H4 (cell line): Measurements from ENCODE around the gene PCYT2. TPM values are rescaled to one million over a fixed set of nuclear protein-coding genes. Genes with fewer than 3 reads are reported as not detected.

Source experiments
- DNase-seq: peaks from one replicate; pipeline ENCODE4 v3.0.0-alpha.2; 2015; ENCODE audit warnings: low spot score
- total RNA-seq: library from RNA; depleted of rRNA; stranded (reverse); fragments of >200 nt; shearing (Covaris generic); gene quantifications from 2 replicates; pipeline ENCODE4 v1.2.3, GENCODE V29; 2014

Gene PCYT2
- total RNA-seq, 1 experiment from 2014 or later: 34.7 TPM

DNA sequence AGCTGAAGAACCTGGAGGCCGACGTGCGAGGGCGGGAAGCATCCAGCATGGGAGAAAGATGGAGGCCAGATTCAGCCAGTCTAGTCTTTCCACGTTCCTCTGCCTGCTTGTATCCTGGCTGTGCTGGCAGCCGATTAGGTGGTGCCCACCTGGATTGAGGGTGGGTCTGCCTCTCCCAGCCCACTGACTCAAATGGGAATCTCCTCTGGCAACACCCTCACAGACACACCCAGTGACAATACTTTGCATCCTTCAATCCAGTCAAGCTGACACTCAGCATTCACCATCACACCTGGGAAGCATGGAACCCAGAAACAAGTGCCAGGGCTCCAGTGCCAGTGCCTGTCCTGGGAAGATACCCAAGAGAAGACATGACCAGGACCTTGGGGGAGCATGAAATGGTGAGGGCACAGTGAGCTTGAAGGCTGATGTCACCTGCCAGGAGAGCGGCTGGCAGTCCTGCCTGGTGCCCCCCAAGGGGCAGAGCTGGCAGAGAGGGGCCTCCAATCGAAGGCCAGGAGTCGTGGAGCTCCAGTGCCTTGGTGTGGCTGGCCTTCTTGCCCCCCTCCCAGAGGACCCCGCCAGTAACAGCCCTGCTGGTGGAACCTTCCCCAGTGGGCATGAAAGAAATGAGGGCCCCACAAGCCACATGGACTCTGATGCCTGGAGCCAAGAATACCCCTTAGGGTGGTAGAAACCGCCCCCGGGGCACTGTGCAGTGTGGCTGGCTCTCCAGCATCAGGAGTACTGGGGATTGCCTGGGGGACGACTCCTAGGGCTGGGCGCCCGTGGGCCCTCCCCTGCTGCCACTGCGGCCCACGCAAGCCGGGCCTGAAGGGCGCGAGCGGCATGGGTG lies 9.8 kb downstream of the PCYT2 start:
- no peak for DNase-seq

DNA sequence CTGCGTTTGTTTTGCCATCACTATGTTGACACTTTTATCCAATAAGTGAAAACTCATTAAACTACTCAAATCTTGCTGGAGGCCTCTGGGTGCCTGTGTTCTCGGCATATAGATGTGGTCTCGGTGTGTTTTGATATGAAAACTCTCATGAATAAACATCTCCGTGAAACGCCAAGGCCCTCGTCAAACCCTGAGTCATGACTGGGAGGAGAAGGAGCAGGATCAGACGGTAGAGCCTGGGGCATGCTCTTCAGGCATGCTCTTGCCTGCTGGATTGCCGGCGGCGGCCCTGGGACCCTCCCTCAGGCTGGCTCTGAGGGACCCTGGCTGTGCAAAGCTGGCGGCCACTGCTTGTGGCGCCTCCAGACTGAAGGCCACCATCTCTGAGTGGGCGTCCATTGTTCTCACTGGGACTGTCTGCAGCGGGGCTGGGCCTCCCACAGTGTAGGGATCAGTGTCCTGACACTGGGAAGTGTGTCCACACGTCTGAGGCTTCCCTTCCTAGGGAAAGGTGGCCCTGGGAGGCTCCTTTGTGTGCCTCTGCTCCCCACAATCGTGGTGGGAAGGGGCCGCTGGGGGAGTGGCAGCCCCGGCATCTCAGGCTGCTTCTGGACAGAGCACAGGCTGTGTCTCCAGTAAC lies 10.9 kb downstream of the PCYT2 start:
- no peak for DNase-seq

DNA sequence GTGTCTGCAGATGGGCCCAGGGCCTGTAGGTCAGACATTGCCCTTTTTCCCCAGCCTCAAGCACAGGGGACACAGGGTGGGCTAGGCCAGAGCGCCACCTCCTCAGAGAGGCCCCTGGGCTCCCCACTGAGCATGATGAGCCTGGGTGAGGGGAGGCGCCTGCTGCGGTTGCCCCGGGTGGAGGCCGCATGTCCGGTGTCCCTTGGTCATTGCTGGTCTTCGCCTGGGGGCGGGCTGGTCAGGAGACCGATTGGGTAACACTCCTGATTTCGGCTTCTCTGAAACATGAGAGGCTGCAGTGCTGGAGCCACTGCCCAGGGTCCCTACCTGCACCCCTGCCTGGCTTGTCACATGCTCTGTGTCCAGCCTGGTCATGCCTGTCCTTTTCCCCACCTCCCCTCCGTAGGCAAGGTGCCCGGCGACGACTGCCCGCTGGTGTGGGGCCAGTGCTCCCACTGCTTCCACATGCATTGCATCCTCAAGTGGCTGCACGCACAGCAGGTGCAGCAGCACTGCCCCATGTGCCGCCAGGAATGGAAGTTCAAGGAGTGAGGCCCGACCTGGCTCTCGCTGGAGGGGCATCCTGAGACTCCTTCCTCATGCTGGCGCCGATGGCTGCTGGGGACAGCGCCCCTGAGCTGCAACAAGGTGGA lies 11.6 kb downstream of the PCYT2 start:
- DNase-seq: no peak

- DNase-seq: no peak
Measured at GRCh38 chr17:81898885-81899284, 12.3 kb downstream of the PCYT2 start.

GRCh38 chr17:81898029-81898866 lies 13.0 kb downstream of the PCYT2 start:
- peak; percentile 76 for DNase-seq

- DNase-seq: no peak
Measured at GRCh38 chr17:81895400-81895799, 15.8 kb downstream of the PCYT2 start.

DNA sequence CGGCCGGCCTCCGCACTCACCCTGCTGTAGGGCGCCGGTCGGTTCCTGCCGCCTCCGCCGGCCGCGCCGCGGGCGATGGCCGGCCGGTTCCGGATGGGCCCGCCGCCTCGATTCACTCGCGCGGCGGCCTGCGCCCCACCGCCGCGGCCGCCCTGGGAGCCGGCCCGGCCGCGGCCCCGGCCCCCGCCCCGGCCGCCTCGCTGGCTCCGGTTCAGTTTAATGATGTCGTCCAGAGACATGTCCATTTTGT lies 20.0 kb downstream of the PCYT2 start:
- no peak for DNase-seq

GRCh38 chr17:81890447-81891302 lies 20.5 kb downstream of the PCYT2 start:
- no peak for DNase-seq

- DNase-seq: no peak
Measured at GRCh38 chr17:81889602-81890001, 21.6 kb downstream of the PCYT2 start.

- no peak for DNase-seq
Measured at GRCh38 chr17:81888988-81889595, 22.1 kb downstream of the PCYT2 start.

DNA sequence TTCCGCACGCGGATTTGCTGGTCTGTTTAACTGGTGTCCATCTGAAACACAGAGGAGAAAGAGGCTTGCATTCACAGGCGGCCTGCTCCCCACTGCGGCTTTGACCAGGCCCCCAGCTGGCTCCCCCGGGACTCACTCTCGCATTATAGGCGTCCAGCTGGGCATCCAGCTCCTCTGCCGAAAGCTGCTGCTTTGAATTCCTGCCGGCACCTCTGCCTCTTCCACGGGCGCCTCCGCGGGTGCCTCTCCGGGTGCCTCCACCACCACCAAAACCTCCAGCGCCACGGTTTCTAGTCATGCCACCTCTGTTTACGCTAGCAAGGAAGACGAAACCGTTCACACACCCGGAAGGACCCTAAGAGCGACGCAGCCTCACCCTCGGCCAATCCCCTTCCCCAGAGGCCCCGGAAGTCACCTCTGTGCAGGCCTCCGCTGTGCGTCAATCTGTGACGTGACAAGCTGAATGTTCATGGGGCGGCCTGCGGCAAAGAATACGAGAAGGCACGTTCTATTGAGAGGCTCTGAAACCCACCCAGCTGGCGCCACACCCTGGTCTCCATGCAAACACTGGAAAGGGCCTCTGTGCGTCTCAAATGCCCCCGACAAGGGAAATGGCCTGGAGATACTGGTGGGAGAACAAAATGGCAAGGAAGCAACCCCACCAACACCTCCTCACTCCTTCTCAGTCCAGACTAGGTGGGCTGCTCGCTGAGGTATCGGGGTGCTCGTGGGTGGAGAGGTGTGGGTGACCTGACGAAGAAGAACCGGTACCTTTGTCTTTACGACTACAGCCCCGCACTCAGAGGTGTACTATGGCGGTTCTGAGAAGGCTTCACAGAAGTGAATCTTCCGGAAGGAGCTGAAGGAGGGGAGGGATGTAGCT lies 22.9 kb downstream of the PCYT2 start:
- DNase-seq: no peak

GRCh38 chr17:81885869-81886548 lies 25.2 kb downstream of the PCYT2 start:
- DNase-seq: peak; percentile 86

- no peak for DNase-seq
Measured at GRCh38 chr17:81885454-81885853, 25.7 kb downstream of the PCYT2 start.

DNA sequence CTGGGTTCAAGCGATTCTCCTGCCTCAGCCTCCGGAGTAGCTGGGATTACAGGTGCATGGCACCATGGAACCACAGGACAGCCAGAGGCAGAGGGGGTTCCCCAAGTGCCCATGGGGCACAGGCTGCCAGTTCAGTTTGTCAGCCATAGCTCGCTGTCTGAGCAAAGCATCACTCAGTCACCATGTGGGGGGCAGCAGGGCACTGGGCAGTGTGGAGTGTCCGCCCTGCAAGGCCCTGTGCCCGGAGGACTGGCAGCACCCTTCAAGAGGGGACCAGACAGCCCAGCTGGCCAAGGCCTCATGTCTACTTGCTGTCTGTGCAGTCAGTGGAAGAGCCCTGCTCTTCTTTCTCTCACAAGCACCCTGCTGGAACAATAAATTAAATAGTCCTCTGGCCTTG lies 26.2 kb downstream of the PCYT2 start:
- no peak for DNase-seq

DNA sequence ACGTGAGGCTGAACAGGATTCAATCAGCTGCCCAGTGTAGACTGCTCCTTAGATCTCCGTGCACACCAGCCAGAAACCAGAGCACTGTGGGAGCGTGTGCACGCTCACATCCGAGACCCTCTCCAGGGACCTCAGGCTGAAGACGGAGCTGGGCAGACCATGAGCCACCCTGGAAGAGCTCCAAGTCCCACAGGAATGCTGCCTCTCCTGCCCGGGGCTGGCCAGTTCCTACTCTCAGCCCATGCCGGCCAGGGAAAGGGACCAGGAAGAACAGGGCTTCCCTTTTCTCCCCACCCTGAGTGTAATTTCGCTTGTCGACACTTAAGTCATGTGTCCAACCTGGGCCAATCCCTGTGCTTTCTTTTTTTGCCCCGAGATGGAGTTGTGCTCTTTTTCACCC lies 26.7 kb downstream of the PCYT2 start:
- DNase-seq: no peak

DNA sequence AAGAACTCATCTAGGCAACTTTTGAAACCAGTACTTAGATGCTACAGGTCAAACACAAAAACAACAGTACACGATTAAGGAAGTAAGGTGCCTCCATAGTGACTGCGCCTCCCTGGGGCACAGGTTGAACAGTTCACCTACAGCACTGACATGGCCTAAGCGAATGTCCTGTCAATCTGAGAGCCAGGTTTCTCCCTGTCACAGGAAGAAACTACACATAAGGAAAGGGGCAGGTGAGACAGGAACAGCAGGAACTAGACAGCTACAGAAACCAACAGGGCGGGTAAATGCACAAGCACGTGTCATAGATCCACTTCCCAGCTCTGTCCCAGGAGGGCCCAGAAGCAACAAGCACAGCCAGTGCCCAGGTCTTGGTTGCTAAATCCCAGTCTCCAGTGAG lies 32.1 kb downstream of the PCYT2 start:
- no peak for DNase-seq

- no peak for DNase-seq
Measured at GRCh38 chr17:81878294-81878693, 32.9 kb downstream of the PCYT2 start.

DNA sequence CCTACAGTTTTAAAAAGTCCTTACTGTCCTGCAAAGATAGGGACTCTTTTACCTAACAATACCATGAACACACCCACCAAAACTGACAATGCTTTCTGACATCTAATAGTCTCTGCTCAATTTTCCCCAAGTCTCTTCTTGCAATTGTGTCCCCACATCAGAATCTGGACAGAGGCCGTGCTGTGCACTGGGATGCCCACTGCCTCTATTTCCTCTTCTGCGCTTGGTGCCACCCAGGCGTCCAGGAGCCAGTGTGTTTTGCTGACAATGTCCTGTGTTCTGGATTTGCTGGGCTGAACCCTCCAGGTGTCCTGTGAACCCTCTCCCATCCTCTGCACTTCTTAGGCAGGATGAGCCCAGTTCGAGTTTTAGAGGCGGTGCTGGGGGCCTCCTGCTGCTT lies 33.6 kb downstream of the PCYT2 start:
- DNase-seq: no peak
